Skeletal muscle cell (primary cell): Measurements from ENCODE around the gene C8A.
A peak's percentile ranks its signal among the peaks of the same experiment; 100 is the strongest.

Experiments used
- DNase-seq: peaks from one replicate; pipeline ENCODE4 v3.0.0-alpha.2; 2010; ENCODE audit warnings: low read depth
- H3K4me3 ChIP-seq: 2 replicates; pipeline ENCODE4 v1.5.1; 2011; ENCODE audit warnings: low read depth, mild to moderate bottlenecking, control low read depth, low read length, moderate library complexity

Gene C8A

GRCh38 chr1:56854521-56855099, at the start of gene C8A:
Gene C8A, plus strand, starts transcription at chr1:56854797. Its CDS starts 105 bp downstream, at chr1:56854902.
- DNase-seq: no peak

GRCh38 chr1:56806804-56807203, 47.8 kb upstream of the C8A start:
- no peak for DNase-seq
- no peak overlapping the region for H3K4me3 ChIP-seq

More at GRCh38 chr1:56854521-56855099, at the start of gene C8A:
- no peak within 1 kb of the TSS for H3K4me3 ChIP-seq

- H3K4me3 ChIP-seq: no peak overlapping the region
- DNase-seq: no peak
Measured at GRCh38 chr1:56808410-56808809, 46.2 kb upstream of the C8A start.

DNA sequence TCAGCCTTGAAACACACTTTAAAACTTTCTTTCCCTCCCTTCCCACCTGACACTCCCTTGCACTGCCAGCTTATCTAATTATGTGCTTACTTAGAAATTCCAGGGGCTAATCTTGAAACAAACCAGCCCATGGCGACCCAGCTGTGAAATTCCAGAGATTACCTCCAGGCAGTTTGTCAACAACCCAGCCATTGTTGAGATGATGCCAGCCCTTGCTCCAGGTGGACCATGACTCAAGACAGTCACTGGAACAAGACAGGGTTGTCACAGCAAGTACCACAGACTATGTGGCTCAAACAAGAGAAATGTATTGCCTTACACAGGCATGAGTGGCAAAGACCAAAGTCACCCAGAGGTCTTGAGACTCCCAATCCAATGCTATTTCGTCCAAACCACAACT, 43.3 kb upstream of the C8A start:
- no peak for DNase-seq
- no peak overlapping the region for H3K4me3 ChIP-seq

GRCh38 chr1:56814205-56814604, 40.4 kb upstream of the C8A start:
- H3K4me3 ChIP-seq: no peak overlapping the region
- no peak for DNase-seq

DNA sequence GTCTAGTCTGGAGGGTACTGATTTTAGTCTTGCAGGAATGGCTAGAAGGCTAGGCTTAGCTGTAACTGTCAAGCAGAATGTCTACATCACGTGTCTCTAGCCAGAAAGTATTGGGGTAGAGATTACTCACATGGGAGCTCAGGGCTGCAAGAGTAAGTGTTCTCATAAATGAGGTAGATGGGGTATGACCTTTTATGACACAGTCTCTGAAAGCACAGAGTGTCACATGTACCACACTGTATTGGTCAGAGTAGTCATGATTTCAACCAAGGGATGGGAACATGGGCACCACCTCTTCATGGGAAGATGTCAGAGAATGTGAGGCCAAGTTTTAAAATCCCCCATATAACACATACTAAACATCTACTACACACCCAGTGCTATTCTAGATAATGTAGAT, 38.3 kb upstream of the C8A start:
- no peak for DNase-seq
- no peak overlapping the region for H3K4me3 ChIP-seq

- peak; percentile 33 for DNase-seq
Measured at GRCh38 chr1:56816909-56817308, 37.7 kb upstream of the C8A start.

DNA sequence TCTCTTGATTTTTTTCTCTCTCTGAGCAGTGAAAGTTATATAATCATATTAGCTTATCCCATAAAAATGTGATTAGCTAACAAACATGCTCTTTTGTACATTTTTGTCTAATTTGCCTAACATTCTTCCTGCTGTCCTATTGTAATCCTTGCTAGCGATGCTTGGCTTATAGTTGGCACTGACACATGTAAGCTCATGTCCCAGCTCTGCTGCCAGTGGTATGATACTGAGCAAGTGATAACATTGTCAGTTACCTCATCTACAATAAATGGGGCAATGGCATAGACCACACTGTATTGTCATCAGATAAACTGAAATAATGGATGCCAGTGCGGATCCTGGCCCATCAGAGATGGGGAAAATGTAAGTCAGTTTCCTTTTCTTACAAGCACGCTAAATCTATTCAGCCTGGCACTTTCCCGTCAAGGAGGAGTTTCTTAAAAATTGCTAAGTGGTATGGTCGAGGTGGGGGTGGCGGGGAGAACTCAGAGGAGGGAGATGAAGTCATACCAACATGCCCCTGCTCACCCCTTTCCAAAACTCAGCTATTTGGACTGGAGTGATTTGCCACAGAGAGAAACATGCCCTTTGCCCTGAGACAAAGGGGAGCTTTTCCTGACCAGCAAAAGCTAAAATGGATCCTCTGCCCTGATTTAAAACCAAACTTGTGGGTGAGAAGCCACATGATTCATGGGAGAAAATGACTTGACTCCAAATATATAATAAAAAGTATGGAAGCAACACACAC, 36.7 kb upstream of the C8A start:
- no peak overlapping the region for H3K4me3 ChIP-seq
- no peak for DNase-seq

More at GRCh38 chr1:56816909-56817308, 37.7 kb upstream of the C8A start:
- H3K4me3 ChIP-seq: no peak overlapping the region

- H3K4me3 ChIP-seq: no peak within 1 kb of the TSS
- no peak for DNase-seq
Measured at GRCh38 chr1:56819387-56819899, 35.2 kb upstream of the C8A start, which contains the start of gene FYB2. Gene FYB2, minus strand, starts transcription at chr1:56819404. Its CDS starts 114 bp downstream, at chr1:56819290.

- no peak for DNase-seq
- no peak overlapping the region for H3K4me3 ChIP-seq
Measured at GRCh38 chr1:56820755-56821461, 33.7 kb upstream of the C8A start.

DNA sequence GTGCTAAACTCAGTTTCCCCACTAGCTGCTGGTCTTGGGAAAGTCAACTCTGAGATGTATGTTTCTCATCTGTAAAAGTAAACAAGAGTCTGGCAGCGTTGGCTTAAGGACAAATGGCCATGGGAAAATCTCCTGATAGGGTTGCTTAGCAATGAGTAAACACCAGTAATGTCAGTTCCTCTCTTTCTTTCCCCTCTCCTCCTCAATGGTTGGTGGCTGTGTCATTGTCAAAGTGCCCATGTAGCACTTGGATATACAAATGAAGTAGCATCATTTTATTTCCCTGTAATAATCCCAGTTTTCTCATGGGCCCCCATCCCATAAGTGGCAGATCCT, 33.2 kb upstream of the C8A start:
- no peak overlapping the region for H3K4me3 ChIP-seq
- no peak for DNase-seq

DNA sequence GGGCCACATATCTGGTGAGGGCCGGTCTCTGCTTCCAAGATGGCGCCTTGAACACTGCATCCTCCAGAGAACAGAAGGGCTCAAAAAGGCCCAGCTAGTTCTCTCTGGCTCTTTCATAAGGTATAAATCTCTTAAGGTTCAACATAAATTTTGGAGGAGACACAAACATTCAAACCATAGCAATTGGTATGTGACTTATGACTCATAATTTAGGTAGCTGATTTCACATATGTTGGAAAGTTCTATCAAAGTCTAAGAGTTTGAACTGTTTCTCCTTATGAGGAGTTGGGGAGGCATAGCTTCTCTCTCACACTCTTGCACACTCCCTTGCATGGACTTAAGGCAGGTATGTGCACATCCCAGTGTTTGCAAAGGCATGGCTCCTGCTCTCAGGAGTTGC, 30.3 kb upstream of the C8A start:
- no peak for DNase-seq
- H3K4me3 ChIP-seq: no peak overlapping the region

- DNase-seq: no peak
Measured at GRCh38 chr1:56824938-56825337, 29.7 kb upstream of the C8A start.

DNA sequence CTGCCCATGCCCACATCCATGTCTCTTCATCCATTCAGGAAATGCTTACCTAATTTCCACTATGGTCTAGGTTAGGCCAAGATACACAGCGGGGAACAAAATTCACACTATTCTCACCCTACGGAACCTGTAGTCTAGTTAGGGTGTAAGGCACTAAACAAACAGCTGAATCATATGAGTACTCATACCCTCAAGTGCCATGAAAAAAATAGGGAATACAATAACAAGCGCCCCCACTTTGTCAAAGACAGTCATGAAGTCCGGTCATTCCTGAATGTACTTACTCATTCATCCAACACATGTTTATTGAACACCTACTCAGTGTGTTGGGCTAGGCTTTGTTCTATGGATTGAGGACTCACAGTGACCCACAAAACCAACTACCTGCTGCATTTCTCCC, 29.2 kb upstream of the C8A start:
- no peak overlapping the region for H3K4me3 ChIP-seq

More at GRCh38 chr1:56824938-56825337, 29.7 kb upstream of the C8A start:
- no peak overlapping the region for H3K4me3 ChIP-seq

GRCh38 chr1:56827711-56828110, 26.9 kb upstream of the C8A start:
- DNase-seq: no peak

More for the DNA sequence above, 29.2 kb upstream of the C8A start:
- no peak for DNase-seq

DNA sequence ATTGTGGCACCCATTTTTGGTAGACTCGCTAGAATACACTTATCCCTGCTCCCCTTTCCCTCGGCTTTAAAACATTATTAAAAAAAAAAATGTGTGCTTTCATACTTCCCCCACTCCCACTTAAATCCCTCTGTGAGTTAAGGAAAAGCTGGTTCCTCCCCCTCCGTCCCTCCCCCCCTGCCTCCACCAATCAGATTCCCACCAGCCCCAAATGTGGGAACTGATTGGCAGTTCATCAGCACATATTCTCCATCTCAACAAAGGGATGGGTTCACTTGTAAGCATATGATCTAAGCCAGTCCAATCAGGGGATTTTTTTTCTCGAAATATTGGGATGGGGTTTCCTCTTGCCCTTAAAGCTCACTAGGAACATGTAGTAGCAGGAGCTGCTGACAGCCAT, 24.5 kb upstream of the C8A start:
- DNase-seq: no peak
- no peak overlapping the region for H3K4me3 ChIP-seq

More at GRCh38 chr1:56827711-56828110, 26.9 kb upstream of the C8A start:
- no peak overlapping the region for H3K4me3 ChIP-seq

DNA sequence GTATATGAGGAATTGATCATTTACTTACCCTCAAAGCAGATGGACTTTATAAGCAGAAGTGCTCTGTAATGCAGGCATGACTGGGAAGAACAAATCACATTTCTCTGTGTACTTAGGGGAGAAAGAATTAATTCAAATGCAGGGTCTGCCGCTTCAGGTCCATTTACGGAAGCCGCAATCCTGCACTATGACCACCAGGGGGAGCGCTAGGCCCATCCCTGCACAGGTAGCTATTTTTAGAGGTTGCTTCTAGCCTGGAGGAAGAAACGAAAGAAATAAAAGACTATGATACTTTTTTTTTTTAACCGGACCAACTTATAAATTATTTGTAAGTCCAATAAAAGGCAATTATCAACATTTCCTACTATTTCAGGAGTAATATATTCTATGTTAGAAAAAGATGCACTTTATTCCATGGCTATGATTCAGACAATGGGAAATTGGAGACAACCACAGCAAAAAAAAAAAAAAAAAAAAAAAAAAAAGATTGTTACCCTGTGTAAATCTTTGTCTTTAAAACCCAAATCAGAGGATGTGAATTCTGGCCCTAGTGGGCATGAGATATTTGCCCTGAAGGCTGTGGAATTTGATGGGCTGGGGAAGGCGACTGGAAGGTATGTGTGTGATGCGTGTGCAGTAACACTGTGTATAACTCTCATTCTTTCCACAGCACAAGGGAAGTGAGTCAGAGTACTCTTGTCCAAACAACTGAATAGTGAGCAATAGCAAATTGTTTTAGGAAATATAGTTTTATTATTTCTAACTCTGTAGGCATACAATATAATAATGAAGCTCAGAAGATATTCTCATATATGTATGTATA, 22.5 kb upstream of the C8A start:
- DNase-seq: peak; percentile 85
- H3K4me3 ChIP-seq: no peak overlapping the region

DNA sequence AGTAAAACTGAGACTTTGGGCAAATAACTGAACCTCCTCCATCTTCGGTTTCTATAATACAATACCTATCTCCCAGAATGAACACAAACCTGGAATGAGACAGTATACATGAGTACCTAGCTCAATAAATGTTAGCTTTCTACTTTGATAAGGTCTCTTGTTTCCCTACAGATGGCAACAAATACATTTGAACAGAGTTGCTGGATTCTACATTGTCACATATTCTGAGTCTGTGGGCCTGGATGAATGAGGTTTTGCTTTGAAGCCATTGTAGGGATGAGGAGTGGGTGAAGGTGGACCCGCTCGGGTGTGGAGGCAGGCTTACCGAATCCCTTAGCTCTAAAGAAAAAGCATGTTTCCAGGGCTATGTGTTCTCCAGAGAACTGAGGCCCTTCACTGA, 21.5 kb upstream of the C8A start:
- H3K4me3 ChIP-seq: no peak overlapping the region
- DNase-seq: no peak

DNA sequence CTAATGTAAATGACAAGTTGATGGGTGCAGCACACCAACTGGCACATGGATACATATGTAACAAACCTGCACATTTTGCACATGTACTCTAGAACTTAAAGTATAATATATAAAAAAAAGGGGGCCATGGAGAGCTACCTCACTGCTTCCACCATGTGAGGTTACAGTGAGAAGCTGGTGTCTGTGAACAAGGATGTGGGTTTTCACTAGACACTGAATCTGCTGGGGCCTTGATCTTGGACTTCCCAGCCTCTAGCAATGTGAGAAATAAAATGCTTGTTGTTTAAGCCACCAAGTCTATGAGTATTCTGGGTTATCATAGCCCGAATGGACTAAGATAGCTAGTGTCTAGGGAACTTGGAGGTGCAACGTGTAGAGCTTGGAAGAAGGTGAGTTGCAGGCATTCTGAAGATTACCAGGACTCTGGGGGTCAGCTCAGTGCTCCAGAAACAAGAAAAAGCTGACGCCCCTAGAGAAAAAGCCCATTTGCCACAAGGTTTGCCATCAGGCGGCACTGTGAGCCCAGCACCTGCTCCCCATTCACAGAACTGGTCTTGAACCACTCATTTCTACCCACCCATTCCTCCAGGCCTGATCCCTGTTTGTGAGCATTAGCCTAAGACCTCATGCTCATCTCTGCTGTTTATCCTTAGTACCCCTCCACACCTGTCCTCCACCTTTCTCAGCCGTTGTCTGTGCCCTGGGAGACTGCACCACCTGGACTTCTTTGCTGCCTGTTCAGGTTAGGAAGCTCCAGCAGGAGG, 20.3 kb upstream of the C8A start:
- H3K4me3 ChIP-seq: no peak overlapping the region
- DNase-seq: no peak
